Hematopoietic multipotent progenitor cell treated with erythropoietin and hydrocortisone succinate and interleukin-3 and kit ligand, for 15 days (in vitro differentiated cells): ENCODE results near the gene TNFAIP8L3.
"Not testable (repeated sequence)": the region's sequence is repeated elsewhere in the genome, so short reads cannot be mapped to it uniquely, and the experiment has no call there.

ENCODE experiments used
- DNase-seq: peaks from one replicate; pipeline ENCODE4 v3.0.0-alpha.2; 2015; ENCODE audit warnings: low spot score

The TNFAIP8L3 gene

GRCh38 chr15:51060030-51060673 lies 34.6 kb downstream of the TNFAIP8L3 start:
- DNase-seq, result no peak

- no peak for DNase-seq
Observed at GRCh38 chr15:51054535-51054934, 40.2 kb downstream of the TNFAIP8L3 start.

DNA sequence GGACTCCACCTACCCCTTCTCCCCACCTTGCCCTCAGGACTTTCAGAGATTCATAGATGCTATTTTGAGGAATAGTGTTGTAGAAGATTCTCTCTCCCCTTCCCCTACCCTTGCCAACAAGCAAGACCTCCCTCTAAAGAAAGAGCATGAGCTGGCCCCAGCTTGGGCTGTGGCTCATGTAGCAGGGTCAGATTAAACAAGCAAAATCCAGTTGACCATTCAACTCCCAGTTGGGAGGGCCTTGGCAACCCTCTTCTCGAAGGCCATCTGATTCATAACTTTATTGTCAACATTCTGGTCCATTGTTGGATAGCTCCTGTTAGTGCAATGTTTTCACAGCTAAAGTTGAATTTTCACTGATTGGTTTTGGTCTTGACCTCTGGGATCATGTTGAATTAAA lies 41.1 kb downstream of the TNFAIP8L3 start:
- DNase-seq, result no peak

DNA sequence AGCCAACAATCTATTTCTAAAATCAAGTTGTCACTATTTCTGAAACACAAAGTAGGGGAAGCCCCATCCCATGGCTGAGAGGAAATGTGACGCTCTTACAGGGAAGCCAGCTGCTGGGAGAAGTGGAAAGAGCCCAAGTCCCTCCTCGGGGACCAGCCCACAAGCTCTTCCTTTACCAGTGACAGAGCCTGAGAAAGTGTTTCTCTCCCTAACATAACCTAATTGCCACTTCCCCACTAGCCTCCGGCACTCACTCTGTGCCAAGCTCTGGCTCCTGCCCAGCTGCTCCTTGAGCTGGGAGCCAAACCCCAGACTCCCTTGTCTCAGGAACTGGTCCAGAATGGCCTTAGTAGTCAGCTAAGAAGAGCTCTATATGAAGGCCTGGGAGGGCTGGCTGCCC lies 42.9 kb downstream of the TNFAIP8L3 start:
- no peak for DNase-seq

- DNase-seq, result no peak
Observed at GRCh38 chr15:51049081-51049480, 45.6 kb downstream of the TNFAIP8L3 start.

DNA sequence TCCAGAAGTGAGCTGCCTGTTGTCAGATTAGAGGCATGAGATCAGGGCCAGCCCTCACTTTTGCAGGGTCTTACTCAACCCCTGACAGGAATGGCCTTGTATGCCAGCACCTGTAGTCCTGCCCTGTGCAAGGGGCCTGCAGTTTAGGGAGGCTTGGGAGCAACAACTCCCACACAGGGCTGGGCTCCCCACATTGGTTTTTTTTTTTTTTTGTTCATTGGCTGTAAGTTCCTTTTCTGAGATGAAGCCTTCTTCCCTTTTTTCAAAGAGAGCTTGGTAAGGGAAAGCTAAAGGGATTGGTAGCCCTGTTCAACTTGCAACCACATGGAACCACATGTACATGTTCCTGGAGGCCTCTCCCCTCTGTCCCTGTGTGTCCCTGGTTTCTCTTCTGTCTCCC lies 46.4 kb downstream of the TNFAIP8L3 start:
- DNase-seq, result no peak

GRCh38 chr15:51046799-51047449 lies 47.8 kb downstream of the TNFAIP8L3 start:
- no peak for DNase-seq

- no peak for DNase-seq
Observed at GRCh38 chr15:51046016-51046415, 48.7 kb downstream of the TNFAIP8L3 start.

DNA sequence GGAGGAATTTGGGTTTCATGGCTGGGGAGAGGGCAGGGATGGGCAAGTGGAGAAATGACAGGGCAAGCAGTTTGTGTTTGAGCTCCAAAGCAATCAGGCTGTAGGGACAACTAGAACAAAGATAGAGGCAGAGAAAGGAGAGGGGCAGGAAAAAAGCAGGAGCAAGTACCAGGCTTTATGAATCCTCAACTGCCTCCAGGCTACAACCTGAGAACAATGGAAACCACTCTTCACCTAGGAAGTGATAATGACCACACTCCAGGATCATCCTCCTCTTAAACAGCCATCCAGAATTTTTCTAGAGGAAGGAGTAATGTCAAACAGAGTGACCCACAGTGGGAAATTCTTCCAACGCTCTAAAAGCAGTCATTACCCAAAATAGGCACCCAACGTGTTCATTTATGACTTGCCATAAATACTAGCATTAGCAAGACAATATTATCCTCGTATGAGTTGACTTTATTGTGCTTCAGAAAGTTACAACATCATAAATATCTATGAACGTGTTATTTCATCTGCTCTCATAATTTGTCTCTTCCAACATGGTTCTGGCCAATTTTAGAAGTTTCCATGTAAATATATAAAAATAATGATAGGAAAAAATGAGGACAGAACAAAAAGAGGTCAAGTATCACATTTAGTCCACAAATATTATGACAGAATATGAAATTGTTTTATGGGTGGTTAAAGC lies 50.5 kb downstream of the TNFAIP8L3 start:
- no peak for DNase-seq

DNA sequence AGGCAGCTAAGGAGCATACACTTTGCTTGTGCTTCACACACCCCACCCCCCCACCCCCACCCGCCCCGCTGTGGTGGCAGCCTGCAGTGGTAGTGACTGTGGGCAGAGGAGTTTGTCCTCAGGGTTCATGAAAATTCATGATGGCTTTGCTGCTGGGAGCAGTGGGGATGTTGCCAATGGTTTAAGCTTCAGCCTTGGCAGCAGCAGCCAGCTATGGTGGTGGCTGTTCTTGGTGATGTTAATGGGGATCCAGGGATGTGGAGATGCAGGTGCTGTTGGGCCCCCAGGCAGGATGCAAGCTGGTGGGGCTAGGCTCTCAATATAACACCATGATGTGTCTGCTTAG lies 55.8 kb downstream of the TNFAIP8L3 start:
- DNase-seq, result no peak

DNA sequence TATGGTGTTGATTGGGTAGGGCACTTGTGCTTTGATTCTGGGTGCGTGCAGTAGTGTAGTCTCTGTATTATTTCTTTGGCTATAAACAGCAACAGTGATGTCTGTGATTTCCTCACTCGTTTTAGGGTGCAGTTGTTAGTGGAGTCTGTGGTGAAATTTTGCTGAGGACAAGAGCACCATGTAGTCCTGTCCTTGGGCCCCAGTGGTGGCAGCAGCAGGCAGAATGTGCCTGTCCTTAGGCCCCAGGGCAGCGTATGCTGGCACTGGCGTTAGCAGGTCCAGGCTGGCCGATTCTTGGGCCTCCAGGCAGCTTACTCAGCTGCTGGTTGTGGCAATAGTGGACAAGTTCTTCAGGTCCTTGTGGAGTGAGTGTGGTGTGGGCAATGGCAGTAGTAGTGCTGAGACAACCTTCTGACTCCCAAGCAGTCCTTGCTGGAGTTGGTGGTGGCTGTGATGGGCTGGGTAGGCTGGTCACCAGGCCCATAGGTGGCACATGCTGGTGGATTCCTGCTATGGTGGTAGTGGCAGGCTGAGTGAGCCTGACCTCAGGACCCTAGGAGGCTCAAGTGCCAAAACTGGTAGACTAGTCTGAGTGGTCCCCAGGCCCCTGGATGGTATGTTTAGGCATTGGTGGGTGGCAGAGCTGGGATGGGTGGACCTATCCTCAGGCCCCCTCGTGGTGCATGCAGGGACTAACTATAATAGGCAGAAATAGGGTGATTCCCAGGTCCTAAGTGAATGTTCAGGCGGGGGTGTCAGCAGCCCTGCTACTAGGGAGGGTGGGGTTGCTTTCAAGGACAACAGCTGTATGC lies 56.3 kb downstream of the TNFAIP8L3 start:
- no peak for DNase-seq

DNA sequence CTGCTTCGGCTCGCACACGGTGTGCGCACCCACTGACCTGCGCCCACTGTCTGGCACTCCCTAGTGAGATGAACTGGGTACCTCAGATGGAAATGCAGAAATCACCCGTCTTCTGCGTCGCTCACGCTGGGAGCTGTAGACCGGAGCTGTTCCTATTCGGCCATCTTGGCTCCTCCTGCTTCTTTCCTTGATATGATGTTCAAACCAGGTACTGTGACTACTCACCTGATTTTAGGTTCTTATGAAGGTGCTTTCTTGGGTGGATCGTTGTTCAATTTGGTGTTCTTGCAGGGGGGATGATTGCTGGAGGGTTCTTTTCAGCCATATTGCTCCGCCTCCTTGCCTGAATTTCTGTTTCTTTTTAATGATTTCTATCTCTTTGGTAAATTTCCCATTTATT lies 57.2 kb downstream of the TNFAIP8L3 start:
- not testable (repeated sequence) for DNase-seq

GRCh38 chr15:51030649-51031316 lies 63.9 kb downstream of the TNFAIP8L3 start:
- DNase-seq, result no peak

DNA sequence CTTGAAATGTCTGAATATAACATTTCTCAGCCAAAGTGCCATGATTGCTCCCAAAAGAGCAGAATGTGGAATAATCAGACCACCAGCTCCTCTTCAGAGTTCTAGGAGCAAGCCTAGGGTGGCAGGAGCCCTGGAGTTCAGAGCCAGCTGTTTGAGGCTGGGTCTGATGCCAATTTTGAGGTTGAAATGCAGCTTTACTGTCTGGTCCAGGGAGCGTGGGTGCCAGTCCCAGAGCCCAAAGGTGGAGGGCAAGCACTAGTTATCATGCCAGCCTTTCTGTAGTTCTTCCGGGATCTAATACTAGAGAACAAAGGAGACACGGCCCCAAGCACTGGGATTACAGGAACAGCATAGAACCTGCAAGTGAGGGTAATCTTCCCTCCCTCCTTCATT lies 69.3 kb downstream of the TNFAIP8L3 start:
- no peak for DNase-seq

DNA sequence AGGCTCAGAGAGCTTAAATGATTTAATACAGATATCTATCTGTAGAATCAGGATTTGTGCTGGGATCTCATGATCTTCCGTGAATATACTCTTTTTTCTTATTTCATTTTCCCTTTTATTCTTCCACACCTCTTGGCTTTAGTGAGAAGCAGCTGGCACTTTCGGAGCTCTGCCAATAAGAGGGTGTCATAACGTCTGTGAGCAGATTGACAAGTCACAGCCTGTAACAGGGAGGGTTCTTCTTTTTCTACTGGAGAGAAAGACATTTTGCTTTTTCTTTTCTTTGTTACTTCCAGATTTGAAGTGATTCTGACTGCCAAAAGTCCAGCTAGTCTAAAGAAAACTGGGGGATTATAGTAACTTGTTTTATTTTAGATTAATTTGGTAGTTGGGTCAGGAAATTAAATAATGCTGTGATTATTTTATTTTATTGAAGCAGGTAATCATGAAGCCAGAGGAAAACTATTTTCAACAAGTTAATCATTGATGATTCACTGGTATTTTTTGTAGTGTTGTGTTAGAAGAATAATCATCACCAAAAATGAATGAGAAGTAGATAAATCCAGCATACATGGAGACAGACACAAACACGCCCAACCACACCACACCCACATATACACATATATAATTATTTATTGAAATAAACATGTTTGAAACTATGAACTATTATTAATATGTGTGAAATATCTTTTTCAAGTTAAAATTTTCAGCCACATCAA lies 69.8 kb downstream of the TNFAIP8L3 start:
- no peak for DNase-seq

DNA sequence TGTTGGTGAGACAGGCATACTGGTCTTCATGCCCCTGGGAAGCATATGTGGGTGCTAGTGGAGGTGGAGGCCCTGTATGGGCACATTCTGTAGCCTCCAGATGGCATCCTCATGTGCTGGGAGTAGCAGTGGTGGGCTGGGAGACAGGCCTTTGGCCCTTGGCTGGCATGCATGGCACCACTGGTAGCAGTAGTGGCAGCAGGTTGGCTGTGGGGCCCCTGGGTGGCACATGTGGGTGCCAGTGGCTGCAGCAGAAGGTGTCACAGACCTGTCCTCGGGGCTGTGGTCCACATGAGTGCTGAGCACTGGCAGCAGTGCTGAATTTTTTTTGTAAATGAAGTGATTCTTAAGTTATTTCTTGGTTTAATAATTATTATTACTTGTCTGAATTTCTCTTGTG lies 71.2 kb downstream of the TNFAIP8L3 start:
- DNase-seq, result no peak

DNA sequence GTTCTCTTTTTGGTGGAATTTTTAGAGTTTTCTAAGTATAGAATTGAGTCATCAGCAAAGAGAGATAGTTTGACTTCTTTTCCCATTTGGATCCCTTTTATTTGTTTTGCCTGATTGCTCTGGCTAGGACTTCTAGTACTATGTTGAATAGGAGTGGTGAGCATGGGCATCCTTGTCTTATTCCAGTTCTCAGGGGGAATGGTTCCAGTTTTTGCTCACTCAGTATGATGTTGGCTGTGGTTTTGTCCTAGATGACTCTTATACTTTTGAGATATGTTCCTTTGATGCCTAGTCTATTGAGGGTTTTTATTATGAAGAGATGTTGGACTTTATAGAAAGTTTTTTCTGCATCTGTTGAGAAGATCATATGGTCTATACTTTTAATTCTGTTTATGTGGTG lies 72.5 kb downstream of the TNFAIP8L3 start:
- DNase-seq, result no peak

- DNase-seq, result no peak
Observed at GRCh38 chr15:51016615-51017014, 78.1 kb downstream of the TNFAIP8L3 start.

GRCh38 chr15:51011212-51011611 lies 83.5 kb downstream of the TNFAIP8L3 start:
- no peak for DNase-seq

DNA sequence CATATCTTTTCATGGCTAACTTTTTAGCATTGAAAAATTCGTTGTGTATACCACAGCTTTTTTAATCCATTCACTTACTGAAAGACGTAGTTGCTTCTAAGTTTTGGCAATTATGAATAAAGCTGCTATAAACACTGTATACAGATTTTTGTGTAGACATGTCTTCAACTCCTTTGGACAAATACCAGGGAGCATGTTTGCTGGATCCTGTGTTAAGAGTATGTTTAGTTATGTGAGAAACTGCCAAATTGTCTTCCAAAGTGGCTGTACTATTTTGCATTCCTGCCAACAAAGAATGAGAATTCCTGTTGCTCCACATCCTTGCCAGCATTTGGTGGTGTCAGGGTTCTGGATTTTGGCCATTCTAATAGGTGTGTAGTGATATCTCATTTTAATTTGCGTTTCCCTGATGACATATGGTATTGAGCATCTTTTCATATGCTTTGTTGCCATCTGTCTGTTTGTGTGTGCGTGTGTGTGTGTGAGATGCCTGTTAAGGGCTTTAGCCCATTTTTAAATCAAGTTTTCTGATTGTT lies 87.5 kb downstream of the TNFAIP8L3 start:
- no peak for DNase-seq
